Karpas-422 (cell line): Measurements from ENCODE around the gene LRRC8C. TPM values are rescaled to one million over a fixed set of nuclear protein-coding genes. Genes with fewer than 3 reads are reported as not detected.
"Not testable (repeated sequence)": the region's sequence is repeated elsewhere in the genome, so short reads cannot be mapped to it uniquely, and the experiment has no call there.

Experiments used
- DNase-seq: peaks from one replicate; pipeline ENCODE4 v3.0.0-alpha.2; 2015
- H2AFZ ChIP-seq: fragments of 200-600 bp; sonication (generic); 2 replicates; pipeline ENCODE4 v1.6.1; 2014; ENCODE audit warnings: antibody characterized with exemption, low read length, mixed read lengths
- H3K27ac ChIP-seq: fragments of 200-600 bp; sonication (generic); 2 replicates; pipeline ENCODE4 v1.5.1; 2014; ENCODE audit warnings: mild to moderate bottlenecking, low read length, moderate library complexity
- H3K27me3 ChIP-seq: fragments of 200-600 bp; sonication (generic); 2 replicates; pipeline ENCODE4 v1.6.1; 2014; ENCODE audit warnings: low read length, mixed read lengths
- H3K36me3 ChIP-seq: fragments of 200-600 bp; sonication (generic); 2 replicates; pipeline ENCODE4 v1.6.1; 2014; ENCODE audit warnings: low read length, mixed read lengths; ENCODE audit not compliant: insufficient read depth
- H3K4me1 ChIP-seq: fragments of 200-600 bp; sonication (generic); 2 replicates; pipeline ENCODE4 v1.6.1; 2014; ENCODE audit warnings: mild to moderate bottlenecking, low read length, mixed read lengths
- H3K4me2 ChIP-seq: fragments of 200-600 bp; sonication (generic); 2 replicates; pipeline ENCODE4 v1.6.1; 2014; ENCODE audit warnings: low read length, low read depth, mild to moderate bottlenecking; ENCODE audit not compliant: poor library complexity, severe bottlenecking
- H3K4me3 ChIP-seq: fragments of 200-600 bp; sonication (generic); 2 replicates; pipeline ENCODE4 v1.5.1; 2014; ENCODE audit warnings: mild to moderate bottlenecking, antibody characterized with exemption, low read length, mixed read lengths
- H3K79me2 ChIP-seq: fragments of 200-600 bp; sonication (generic); 2 replicates; pipeline ENCODE4 v1.6.1; 2014; ENCODE audit warnings: mild to moderate bottlenecking, low read length, mixed read lengths
- H3K9ac ChIP-seq: fragments of 200-600 bp; sonication (generic); 2 replicates; pipeline ENCODE4 v1.6.0; 2014; ENCODE audit warnings: low read length
- H3K9me2 ChIP-seq: fragments of 200-600 bp; sonication (generic), shearing (Covaris generic); replicated peaks from 2 replicates; pipeline ENCODE4 v1.6.0; 2014; ENCODE audit warnings: mild to moderate bottlenecking, low read length, moderate library complexity; ENCODE audit not compliant: insufficient read depth
- H3K9me3 ChIP-seq: fragments of 300-700, 200-600 bp; sonication (generic); 2 replicates; pipeline ENCODE4 v1.6.1; 2014; ENCODE audit warnings: low read length, mixed read lengths
- H4K20me1 ChIP-seq: fragments of 200-600 bp; sonication (generic); 2 replicates; pipeline ENCODE4 v1.6.1; 2014; ENCODE audit warnings: mild to moderate bottlenecking, antibody characterized with exemption, low read length, low read depth; ENCODE audit not compliant: insufficient read depth
- total RNA-seq: library from RNA; depleted of rRNA; stranded (reverse); fragments of >200 nt; shearing (Covaris generic); gene quantifications from 2 replicates; pipeline ENCODE4 v1.2.3, GENCODE V29; 2014; ENCODE audit warnings: low replicate concordance

LRRC8C gene
- total RNA-seq, 1 experiment from 2014 or later, result 8.3 TPM

GRCh38 chr1:89699451-89699986 lies 66.6 kb downstream of the LRRC8C start:
- no peaks in the 10 kb centered on the region for H3K27me3 ChIP-seq
- H3K4me3 ChIP-seq, result no peak overlapping the region
- H3K9ac ChIP-seq, result no peak overlapping the region
- DNase-seq, result no peak
- H3K9me3 ChIP-seq, result no peaks in the 10 kb centered on the region
- H4K20me1 ChIP-seq, result no peaks in the 10 kb centered on the region
- H3K79me2 ChIP-seq, result no peaks in the 10 kb centered on the region
- H3K36me3 ChIP-seq, result no peaks in the 10 kb centered on the region
- H3K4me2 ChIP-seq, result no peak overlapping the region
- H2AFZ ChIP-seq, result no peak overlapping the region
- H3K27ac ChIP-seq, result no peak overlapping the region
- peaks cover 2% of the 10 kb centered on the region for H3K4me1 ChIP-seq
- H3K9me2 ChIP-seq, result no peaks in the 10 kb centered on the region

GRCh38 chr1:89701746-89702241 lies 68.9 kb downstream of the LRRC8C start:
- H4K20me1 ChIP-seq, result no peaks in the 10 kb centered on the region
- no peaks in the 10 kb centered on the region for H3K36me3 ChIP-seq
- H2AFZ ChIP-seq, result no peak overlapping the region
- peaks cover 12% of the 10 kb centered on the region for H3K4me1 ChIP-seq
- H3K9me3 ChIP-seq, result no peaks in the 10 kb centered on the region
- H3K9me2 ChIP-seq, result no peaks in the 10 kb centered on the region
- no peak for DNase-seq
- H3K79me2 ChIP-seq, result no peaks in the 10 kb centered on the region
- no peak overlapping the region for H3K4me2 ChIP-seq
- no peak overlapping the region for H3K9ac ChIP-seq
- no peaks in the 10 kb centered on the region for H3K27me3 ChIP-seq
- no peak overlapping the region for H3K27ac ChIP-seq
- no peak overlapping the region for H3K4me3 ChIP-seq

GRCh38 chr1:89702520-89703045 lies 69.7 kb downstream of the LRRC8C start:
- no peak overlapping the region for H3K9ac ChIP-seq
- no peaks in the 10 kb centered on the region for H3K9me3 ChIP-seq
- H3K79me2 ChIP-seq, result no peaks in the 10 kb centered on the region
- peaks cover 13% of the 10 kb centered on the region for H3K4me1 ChIP-seq
- H3K27ac ChIP-seq, result no peak overlapping the region
- no peaks in the 10 kb centered on the region for H4K20me1 ChIP-seq
- no peaks in the 10 kb centered on the region for H3K27me3 ChIP-seq
- H3K4me2 ChIP-seq, result no peak overlapping the region
- H2AFZ ChIP-seq, result no peak overlapping the region
- H3K36me3 ChIP-seq, result no peaks in the 10 kb centered on the region
- no peak overlapping the region for H3K4me3 ChIP-seq
- DNase-seq, result no peak
- H3K9me2 ChIP-seq, result no peaks in the 10 kb centered on the region

GRCh38 chr1:89703469-89703868 lies 70.5 kb downstream of the LRRC8C start:
- H3K9me2 ChIP-seq, result no peaks in the 10 kb centered on the region
- no peak overlapping the region for H3K9ac ChIP-seq
- H3K79me2 ChIP-seq, result no peaks in the 10 kb centered on the region
- peaks cover 13% of the 10 kb centered on the region for H3K4me1 ChIP-seq
- H2AFZ ChIP-seq, result no peak overlapping the region
- no peak for DNase-seq
- H3K9me3 ChIP-seq, result no peaks in the 10 kb centered on the region
- no peak overlapping the region for H3K4me3 ChIP-seq
- H3K27me3 ChIP-seq, result no peaks in the 10 kb centered on the region
- no peak overlapping the region for H3K27ac ChIP-seq
- H3K4me2 ChIP-seq, result no peak overlapping the region
- H4K20me1 ChIP-seq, result no peaks in the 10 kb centered on the region
- H3K36me3 ChIP-seq, result no peaks in the 10 kb centered on the region

- Histone ChIP-seq H4K20me1 (no peaks in the 10 kb centered on the region), H3K9me2 (no peaks in the 10 kb centered on the region), H3K4me2 (no peak overlapping the region), H3K27me3 (no peaks in the 10 kb centered on the region), H3K9ac (no peak overlapping the region), H3K27ac (no peak overlapping the region), H3K79me2 (no peaks in the 10 kb centered on the region), H3K4me3 (no peak overlapping the region), H3K36me3 (no peaks in the 10 kb centered on the region), H3K4me1 (peaks cover 13% of the 10 kb centered on the region), H3K9me3 (no peaks in the 10 kb centered on the region), H2AFZ (no peak overlapping the region)
- DNase-seq, result no peak
Measured at GRCh38 chr1:89704014-89704413, 71.1 kb downstream of the LRRC8C start.

- not testable (repeated sequence) for H3K9ac ChIP-seq, H3K9me3 ChIP-seq, DNase-seq, H3K4me2 ChIP-seq, H3K9me2 ChIP-seq, H3K27me3 ChIP-seq, H2AFZ ChIP-seq, H3K4me3 ChIP-seq, H3K27ac ChIP-seq, H3K79me2 ChIP-seq, H3K36me3 ChIP-seq, H4K20me1 ChIP-seq
- H3K4me1 ChIP-seq, result peaks cover 13% of the 10 kb centered on the region
Measured at GRCh38 chr1:89704885-89705284, 72.0 kb downstream of the LRRC8C start.

- H3K27ac ChIP-seq, result no peak overlapping the region
- H3K9me3 ChIP-seq, result no peaks in the 10 kb centered on the region
- H3K27me3 ChIP-seq, result no peaks in the 10 kb centered on the region
- H3K9ac ChIP-seq, result no peak overlapping the region
- peak overlapping the region; percentile 40 for H3K4me2 ChIP-seq
- DNase-seq, result peak; percentile 44
- no peaks in the 10 kb centered on the region for H3K79me2 ChIP-seq
- no peaks in the 10 kb centered on the region for H3K36me3 ChIP-seq
- H3K4me3 ChIP-seq, result no peak overlapping the region
- no peaks in the 10 kb centered on the region for H3K9me2 ChIP-seq
- peaks cover 13% of the 10 kb centered on the region for H3K4me1 ChIP-seq
- no peaks in the 10 kb centered on the region for H4K20me1 ChIP-seq
- no peak overlapping the region for H2AFZ ChIP-seq
Measured at GRCh38 chr1:89705901-89706699, 73.2 kb downstream of the LRRC8C start.

GRCh38 chr1:89706700-89707012 lies 73.7 kb downstream of the LRRC8C start:
- no peaks in the 10 kb centered on the region for H3K9me3 ChIP-seq
- no peak overlapping the region for H3K27ac ChIP-seq
- H3K4me2 ChIP-seq, result peak overlapping the region; percentile 40
- no peaks in the 10 kb centered on the region for H3K27me3 ChIP-seq
- H3K79me2 ChIP-seq, result no peaks in the 10 kb centered on the region
- H4K20me1 ChIP-seq, result no peaks in the 10 kb centered on the region
- no peak for DNase-seq
- H3K36me3 ChIP-seq, result no peaks in the 10 kb centered on the region
- H2AFZ ChIP-seq, result no peak overlapping the region
- H3K4me3 ChIP-seq, result no peak overlapping the region
- H3K9ac ChIP-seq, result no peak overlapping the region
- no peaks in the 10 kb centered on the region for H3K9me2 ChIP-seq
- peaks cover 13% of the 10 kb centered on the region for H3K4me1 ChIP-seq
